Stimulated activated effector memory CD8-positive, alpha-beta T cell treated with anti-CD3 and anti-CD28 coated beads, Interleukin-12 subunit alpha, Interleukin-12 subunit beta, amount 100 ng/mL, for 72 hours (primary cell): Measurements from ENCODE around the gene CTSE.
A peak's percentile ranks its signal among the peaks of the same experiment; 100 is the strongest.

Experiments
- ATAC-seq: fragments of 150-1000 bp; cut with Tn5 transposase; 2 replicates; pipeline ENCODE4 v1.10.0; 2021
- DNase-seq, 2 donors: peaks; one replicate each; pipeline ENCODE4 v3.0.0; 2021 to 2022; ENCODE audit warnings: low spot score in 2 of 2
- H3K27ac Mint-ChIP-seq: one replicate; pipeline ENCODE4 v1.8.0; 2022; ENCODE audit warnings: mild to moderate bottlenecking, mixed read lengths
- H3K36me3 Mint-ChIP-seq: one replicate; pipeline ENCODE4 v1.8.0; 2022; ENCODE audit warnings: mild to moderate bottlenecking, mixed read lengths
- H3K4me1 Mint-ChIP-seq: one replicate; pipeline ENCODE4 v1.8.0; 2022; ENCODE audit warnings: mixed read lengths
- H3K4me3 Mint-ChIP-seq: one replicate; pipeline ENCODE4 v1.8.0; 2022; ENCODE audit warnings: mild to moderate bottlenecking, mixed read lengths
- H3K9me3 Mint-ChIP-seq: one replicate; pipeline ENCODE4 v1.8.0; 2022; ENCODE audit warnings: mixed read lengths

Gene CTSE

DNA sequence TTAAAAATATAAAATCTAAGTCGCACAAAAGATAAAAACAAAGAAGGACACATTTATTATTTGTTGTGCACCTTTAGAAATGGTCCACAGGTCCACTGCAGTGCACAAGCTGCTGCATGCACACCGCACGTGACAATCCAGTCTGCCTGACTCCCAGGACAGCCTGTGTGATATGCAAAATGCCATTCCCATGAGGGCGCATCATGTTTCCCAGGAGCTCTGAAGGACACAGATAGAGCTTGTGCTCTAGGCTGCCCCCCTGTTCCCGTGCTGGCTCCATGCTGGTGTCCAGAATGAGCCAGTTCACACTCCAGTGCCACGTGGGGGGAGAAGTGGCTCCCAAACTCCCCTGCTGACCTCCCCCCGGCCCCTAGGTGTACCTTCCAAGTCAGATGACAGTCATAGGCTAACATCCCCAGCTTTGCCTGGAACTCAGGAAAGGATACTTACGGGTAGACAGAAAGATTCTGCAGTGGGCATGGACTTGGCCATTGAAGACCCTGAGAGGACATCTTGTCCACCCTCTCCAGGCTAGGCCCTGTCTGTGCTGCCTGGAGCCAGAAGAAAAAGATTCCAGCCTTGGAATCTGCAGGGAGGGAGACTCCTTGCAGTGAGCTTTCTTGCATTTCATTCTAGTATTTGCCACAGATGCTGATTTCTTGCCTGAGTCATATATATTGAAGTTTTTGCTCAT is 46.8 kb downstream of the CTSE start:
- ATAC-seq = no peak
- H3K4me3 Mint-ChIP-seq = no peak overlapping the region
- no peaks in the 10 kb centered on the region for H3K36me3 Mint-ChIP-seq
- H3K27ac Mint-ChIP-seq = no peak overlapping the region
- H3K4me1 Mint-ChIP-seq = peaks cover 24% of the 10 kb centered on the region
- no peak for DNase-seq
- H3K9me3 Mint-ChIP-seq = peaks cover under 1% of the 10 kb centered on the region

DNA sequence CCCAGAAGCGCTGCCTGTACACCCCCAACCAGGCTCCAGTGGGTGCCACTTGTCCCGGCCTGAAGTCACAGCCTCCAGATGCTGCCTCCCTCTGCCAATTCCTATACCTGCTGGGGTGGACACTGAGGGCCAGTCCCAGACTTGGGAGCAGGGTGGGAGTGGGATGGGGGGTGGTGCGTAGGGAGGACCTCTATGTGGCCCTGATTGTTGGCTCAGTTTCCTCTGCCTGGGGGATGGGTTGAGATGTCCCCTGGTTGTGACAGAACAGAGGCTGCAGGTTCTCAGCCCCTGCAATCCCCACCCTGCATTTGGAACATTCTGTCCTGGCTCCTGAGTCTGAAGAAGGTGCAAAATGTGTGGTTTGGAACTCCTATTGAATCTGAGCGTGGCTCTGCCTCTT is 47.7 kb downstream of the CTSE start:
- H3K9me3 Mint-ChIP-seq = no peaks in the 10 kb centered on the region
- ATAC-seq = no peak
- peaks cover 24% of the 10 kb centered on the region for H3K4me1 Mint-ChIP-seq
- no peaks in the 10 kb centered on the region for H3K36me3 Mint-ChIP-seq
- no peak overlapping the region for H3K27ac Mint-ChIP-seq
- no peak overlapping the region for H3K4me3 Mint-ChIP-seq
- DNase-seq = no peak

DNA sequence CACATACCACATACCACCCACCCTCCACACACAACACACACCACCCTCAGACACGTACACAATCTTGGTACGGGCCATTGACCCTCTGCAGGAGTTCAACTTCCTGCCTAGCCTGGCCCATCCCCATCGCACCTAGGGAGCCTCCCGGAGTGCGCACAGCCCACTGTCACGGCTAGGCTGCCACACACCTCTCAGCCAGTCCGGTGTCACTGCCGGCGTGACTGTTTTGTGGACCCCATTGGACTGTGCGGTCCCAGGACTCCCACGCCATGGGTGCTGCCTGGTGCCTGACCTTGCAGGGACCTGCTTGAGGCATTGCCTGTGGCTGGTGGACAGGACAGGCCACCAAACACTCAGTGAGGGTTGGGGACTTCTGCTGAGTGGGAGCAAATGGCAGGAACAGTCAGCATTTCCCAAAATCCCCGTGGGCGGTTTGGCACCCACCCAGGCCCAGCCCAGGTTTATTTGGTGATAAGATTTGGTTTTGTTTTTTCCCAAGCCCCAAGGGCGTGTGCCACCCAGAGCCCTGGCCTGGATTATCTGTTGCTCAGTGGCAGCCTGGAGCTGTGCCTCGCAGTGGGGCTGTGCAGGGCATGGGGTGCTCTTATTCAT is 48.2 kb downstream of the CTSE start:
- no peak overlapping the region for H3K27ac Mint-ChIP-seq
- no peak overlapping the region for H3K4me3 Mint-ChIP-seq
- H3K4me1 Mint-ChIP-seq = peaks cover 26% of the 10 kb centered on the region

DNA sequence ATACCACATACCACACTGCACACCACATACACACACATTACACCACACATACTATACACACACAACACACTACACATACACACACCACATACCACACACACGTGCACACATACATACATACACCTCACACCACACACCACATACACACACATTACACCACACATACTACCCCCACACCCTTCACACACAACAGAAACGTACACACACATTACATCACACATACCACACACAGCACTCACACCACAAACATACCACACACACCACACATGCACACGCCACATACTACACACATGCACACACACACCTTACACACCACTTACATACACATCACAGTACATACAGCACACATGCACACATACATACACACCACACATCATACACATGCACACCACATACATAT is 49.0 kb downstream of the CTSE start:
- no peak for ATAC-seq
- H3K36me3 Mint-ChIP-seq = no peaks in the 10 kb centered on the region
- no peak overlapping the region for H3K4me3 Mint-ChIP-seq
- no peak for DNase-seq
- peaks cover 29% of the 10 kb centered on the region for H3K4me1 Mint-ChIP-seq
- no peak overlapping the region for H3K27ac Mint-ChIP-seq
- H3K9me3 Mint-ChIP-seq = no peaks in the 10 kb centered on the region

More for the DNA sequence above, 48.2 kb downstream of the CTSE start:
- Mint-ChIP-seq H3K9me3 (no peaks in the 10 kb centered on the region), H3K36me3 (no peaks in the 10 kb centered on the region)
- DNase-seq (no peak), ATAC-seq (no peak)

GRCh38 chr1:205973377-205974232 is 50.1 kb downstream of the CTSE start:
- Mint-ChIP-seq H3K36me3 (no peaks in the 10 kb centered on the region), H3K4me3 (no peak overlapping the region), H3K4me1 (peaks cover 29% of the 10 kb centered on the region), H3K27ac (no peak overlapping the region), H3K9me3 (no peaks in the 10 kb centered on the region)
- DNase-seq (no peak), ATAC-seq (no peak)

- Mint-ChIP-seq H3K9me3 (no peaks in the 10 kb centered on the region), H3K4me3 (no peak overlapping the region), H3K4me1 (peaks cover 29% of the 10 kb centered on the region), H3K27ac (no peak overlapping the region), H3K36me3 (no peaks in the 10 kb centered on the region)
- DNase-seq (no peak), ATAC-seq (peak; percentile 40)
Measured at GRCh38 chr1:205972491-205973168, 51.1 kb downstream of the CTSE start.

DNA sequence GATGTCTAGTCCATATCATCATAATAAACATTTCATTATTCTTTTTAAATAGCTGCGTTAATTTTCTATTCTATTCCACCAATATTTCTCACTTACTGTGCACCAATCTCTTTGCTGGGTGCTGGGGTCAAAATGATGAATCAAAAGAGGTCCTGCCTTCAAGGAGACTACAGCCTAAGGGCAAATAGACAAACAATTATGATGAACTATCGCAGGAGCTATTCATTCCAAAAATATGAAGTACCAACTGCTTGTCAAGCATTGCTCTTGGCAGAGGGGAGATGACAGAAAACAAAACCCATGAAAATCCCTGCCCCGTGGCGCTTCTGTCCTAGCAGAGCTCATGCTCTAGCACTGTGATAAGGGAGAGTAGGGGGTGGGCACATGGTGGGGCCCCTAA is 51.6 kb downstream of the CTSE start:
- peaks cover 29% of the 10 kb centered on the region for H3K4me1 Mint-ChIP-seq
- no peak overlapping the region for H3K4me3 Mint-ChIP-seq
- ATAC-seq (peak; percentile 43), DNase-seq (no peak)
- H3K27ac Mint-ChIP-seq = no peak overlapping the region
- no peaks in the 10 kb centered on the region for H3K9me3 Mint-ChIP-seq
- no peaks in the 10 kb centered on the region for H3K36me3 Mint-ChIP-seq

- H3K36me3 Mint-ChIP-seq = no peaks in the 10 kb centered on the region
- DNase-seq = no peak
- peaks cover 29% of the 10 kb centered on the region for H3K4me1 Mint-ChIP-seq
- H3K4me3 Mint-ChIP-seq = no peak overlapping the region
- no peaks in the 10 kb centered on the region for H3K9me3 Mint-ChIP-seq
- no peak overlapping the region for H3K27ac Mint-ChIP-seq
- ATAC-seq = no peak
Measured at GRCh38 chr1:205971082-205971481, 52.6 kb downstream of the CTSE start.

DNA sequence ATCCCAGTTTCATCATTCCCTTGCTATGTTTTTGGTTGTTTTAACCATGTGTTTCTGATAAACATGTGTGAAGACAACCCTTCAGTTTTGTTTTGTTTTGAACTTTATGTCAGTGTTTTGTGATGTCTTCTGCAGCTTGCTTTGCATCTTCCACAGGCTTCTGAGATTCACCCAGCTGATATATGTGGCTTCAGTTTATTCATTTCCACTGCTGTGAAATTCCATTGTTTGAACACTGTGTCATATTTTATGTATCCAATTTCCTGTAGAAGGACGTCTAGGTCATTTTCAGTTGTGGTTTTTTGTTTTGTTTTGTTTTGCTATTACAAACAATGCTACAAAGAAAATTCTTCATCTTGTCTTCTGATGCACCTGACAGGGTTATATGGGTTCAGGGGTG is 53.2 kb downstream of the CTSE start:
- Mint-ChIP-seq H3K9me3 (no peaks in the 10 kb centered on the region), H3K36me3 (no peaks in the 10 kb centered on the region), H3K4me1 (peaks cover 29% of the 10 kb centered on the region), H3K27ac (no peak overlapping the region), H3K4me3 (no peak overlapping the region)
- no peak for DNase-seq
- no peak for ATAC-seq

GRCh38 chr1:205969229-205969628 is 54.5 kb downstream of the CTSE start:
- Mint-ChIP-seq H3K4me3 (no peak overlapping the region), H3K4me1 (peaks cover 21% of the 10 kb centered on the region), H3K36me3 (no peaks in the 10 kb centered on the region), H3K9me3 (no peaks in the 10 kb centered on the region), H3K27ac (no peak overlapping the region)
- ATAC-seq = no peak
- DNase-seq = no peak

DNA sequence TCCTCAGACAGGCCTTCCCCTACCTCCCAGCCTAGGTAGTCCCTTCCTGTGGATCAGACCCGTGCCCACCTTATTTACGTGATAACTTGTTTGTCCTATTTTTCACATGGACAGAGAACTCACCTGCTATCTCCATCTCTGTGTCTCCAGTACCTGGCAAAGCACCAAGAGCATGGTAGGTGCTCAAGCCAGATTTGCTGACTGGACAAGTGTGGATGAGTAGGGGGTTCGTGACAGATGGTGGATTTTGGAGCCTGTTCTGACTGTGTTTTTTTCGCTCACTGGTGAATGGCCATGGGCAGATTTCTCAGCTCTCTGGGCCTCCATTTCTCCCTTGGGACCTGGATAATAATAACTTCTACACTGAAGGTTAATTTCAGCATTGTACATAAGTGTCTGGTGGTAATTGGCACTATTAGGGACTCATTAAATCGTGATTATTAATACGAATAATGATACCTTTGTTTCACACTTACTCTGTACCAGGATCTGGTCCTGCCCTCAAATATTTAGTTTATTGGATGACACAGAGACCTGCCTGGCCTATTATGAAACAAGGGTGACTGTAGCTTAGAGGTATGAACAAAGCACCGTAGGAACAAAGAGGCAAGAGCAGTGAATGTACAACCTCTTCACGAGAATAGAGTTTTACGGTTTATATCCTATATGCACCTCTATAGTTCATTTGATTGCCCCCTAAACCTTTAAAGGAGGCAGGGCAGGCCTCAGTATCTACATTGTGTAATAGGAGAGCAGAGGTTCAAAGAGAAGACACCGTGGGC is 56.0 kb downstream of the CTSE start:
- no peak for DNase-seq

DNA sequence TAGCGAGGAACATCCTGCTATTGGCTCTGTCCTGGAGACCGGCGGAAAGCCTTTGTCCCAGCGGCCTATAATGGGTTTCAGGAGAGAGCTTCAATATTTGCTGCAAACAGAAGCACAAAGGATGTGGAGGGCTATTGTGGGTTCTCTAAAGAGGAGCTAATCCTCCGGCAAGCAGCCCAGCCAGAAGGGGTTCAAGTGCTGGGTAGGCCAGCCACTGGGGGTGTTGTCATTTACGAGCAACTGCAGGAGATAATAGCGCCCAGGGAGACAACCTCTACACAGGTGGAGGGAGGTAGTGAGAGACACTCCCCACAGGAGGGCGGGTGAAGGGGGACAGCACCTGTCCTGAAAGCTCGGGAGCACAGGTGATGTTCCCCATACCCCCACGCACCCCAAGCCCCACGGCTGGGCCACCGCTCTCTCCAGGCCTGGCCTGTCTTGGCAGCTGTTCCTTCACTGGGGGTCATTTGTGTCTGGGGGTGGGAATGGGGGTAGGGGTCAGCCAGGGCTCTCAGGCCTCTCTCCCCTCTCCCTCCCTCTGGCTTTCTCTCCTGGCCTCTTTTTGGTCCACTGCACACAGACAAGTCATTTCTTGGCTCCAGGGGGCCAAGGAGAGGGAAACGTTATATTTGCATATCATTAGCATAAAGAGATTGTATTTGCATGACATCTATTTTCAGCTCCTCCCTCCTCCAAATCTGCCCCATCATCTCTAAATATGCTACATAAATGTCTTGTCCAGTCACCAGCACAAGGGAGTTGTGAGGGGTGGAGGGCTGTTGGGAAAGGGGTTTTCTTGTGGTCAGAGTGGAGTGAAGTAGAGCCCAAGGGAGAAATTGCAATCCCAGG is 58.4 kb downstream of the CTSE start:
- ATAC-seq = no peak
- no peaks in the 10 kb centered on the region for H3K36me3 Mint-ChIP-seq
- no peak for DNase-seq
- peaks cover 18% of the 10 kb centered on the region for H3K4me1 Mint-ChIP-seq
- no peaks in the 10 kb centered on the region for H3K9me3 Mint-ChIP-seq
- no peak overlapping the region for H3K27ac Mint-ChIP-seq
- no peak overlapping the region for H3K4me3 Mint-ChIP-seq

More for the DNA sequence above, 56.0 kb downstream of the CTSE start:
- Mint-ChIP-seq H3K9me3 (no peaks in the 10 kb centered on the region), H3K4me1 (peaks cover 13% of the 10 kb centered on the region), H3K27ac (no peak overlapping the region), H3K36me3 (no peaks in the 10 kb centered on the region), H3K4me3 (no peak overlapping the region)
- no peak for ATAC-seq

DNA sequence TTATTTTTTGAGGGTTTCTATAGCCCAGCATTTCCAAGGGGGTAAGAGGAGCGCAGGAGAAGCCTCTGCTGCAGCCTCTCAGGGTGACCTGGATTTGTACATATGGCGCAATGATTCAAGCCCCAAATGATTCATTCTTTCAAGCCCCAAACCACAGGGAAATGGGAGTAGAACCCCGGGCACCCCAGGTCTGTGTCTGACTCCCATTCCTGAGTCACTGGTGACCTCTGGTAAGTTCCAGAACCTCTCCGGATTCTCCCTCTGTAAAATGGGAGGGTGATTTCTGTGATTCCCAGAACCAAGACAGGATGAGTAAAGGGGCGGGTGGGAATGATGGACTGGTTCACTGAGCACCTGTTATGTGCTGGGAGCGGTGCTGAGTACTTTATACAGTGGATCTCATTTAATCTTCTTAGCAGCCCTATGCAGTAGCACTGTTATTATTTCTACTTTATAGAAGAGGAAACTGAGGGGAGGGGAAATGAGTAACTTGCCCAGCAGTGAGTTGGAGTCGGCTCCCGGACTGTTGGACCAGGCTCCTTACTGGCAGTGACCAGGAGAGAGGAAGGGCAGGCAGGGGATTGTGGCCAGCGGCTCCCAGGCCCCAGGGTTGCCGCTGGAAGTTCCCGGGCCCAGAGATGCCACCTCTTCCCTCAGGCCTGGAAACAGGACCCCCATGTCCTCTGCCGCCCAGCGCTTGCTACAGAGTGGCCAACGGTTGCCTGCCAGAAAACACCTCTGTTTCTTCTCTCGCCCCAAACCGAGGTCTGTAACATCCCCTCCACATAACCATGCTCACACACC is 60.1 kb downstream of the CTSE start:
- Mint-ChIP-seq H3K36me3 (no peaks in the 10 kb centered on the region), H3K27ac (peak overlapping the region; percentile 5), H3K9me3 (no peaks in the 10 kb centered on the region), H3K4me3 (no peak overlapping the region), H3K4me1 (peaks cover 17% of the 10 kb centered on the region)
- DNase-seq (no peak), ATAC-seq (peak; percentile 59)
